Type B pancreatic cell (in vitro differentiated cells): Measurements from ENCODE around the gene RABGAP1L. TPM values are rescaled to one million over a fixed set of nuclear protein-coding genes. Genes with fewer than 3 reads are reported as not detected.
A peak's percentile ranks its signal among the peaks of the same experiment; 100 is the strongest.
"Not testable (repeated sequence)": the region's sequence is repeated elsewhere in the genome, so short reads cannot be mapped to it uniquely, and the experiment has no call there.

Experiments
- DNase-seq: peaks from one replicate; pipeline ENCODE4 v3.0.0; 2021; ENCODE audit warnings: mixed read lengths; ENCODE audit not compliant: unreplicated experiment; ENCODE audit errors: extremely low spot score
- H3K27ac Mint-ChIP-seq: 2 replicates; pipeline ENCODE4 v1.8.0; 2021; ENCODE audit warnings: mild to moderate bottlenecking, mixed read lengths
- H3K27me3 Mint-ChIP-seq: 2 replicates; pipeline ENCODE4 v1.8.0; 2021; ENCODE audit warnings: mixed read lengths
- H3K36me3 Mint-ChIP-seq: 2 replicates; pipeline ENCODE4 v1.8.0; 2021; ENCODE audit warnings: mixed read lengths
- H3K4me1 Mint-ChIP-seq: one replicate; pipeline ENCODE4 v1.8.0; 2021; ENCODE audit warnings: mixed read lengths; ENCODE audit not compliant: unreplicated experiment
- H3K4me3 Mint-ChIP-seq: 2 replicates; pipeline ENCODE4 v1.8.0; 2021; ENCODE audit warnings: mild to moderate bottlenecking, mixed read lengths
- H3K9me3 Mint-ChIP-seq: 2 replicates; pipeline ENCODE4 v1.8.0; 2021; ENCODE audit warnings: mixed read lengths
- CTCF ChIP-seq: fragments of 200-600 bp; sonication (generic); conservative IDR thresholded peaks from 2 replicates; pipeline ENCODE4 v1.5.0; 2021; ENCODE audit warnings: antibody characterized with exemption, mild to moderate bottlenecking
- total RNA-seq: library from RNA; stranded (reverse); gene quantifications from 2 replicates; pipeline ENCODE4 v1.2.1, GENCODE V29; 2021; ENCODE audit warnings: low replicate concordance

The RABGAP1L gene
- total RNA-seq, 1 donor from 2014 or later = 35.6 TPM

- no peaks in the 10 kb centered on the region for H3K9me3 Mint-ChIP-seq
- H3K4me3 Mint-ChIP-seq = peak overlapping the region; percentile 44
- DNase-seq = no peak
- H3K4me1 Mint-ChIP-seq = no peaks in the 10 kb centered on the region
- no peak for TF ChIP-seq CTCF
- peak overlapping the region; percentile 59 for H3K27ac Mint-ChIP-seq
- peaks cover 6% of the 10 kb centered on the region for H3K36me3 Mint-ChIP-seq
- no peaks in the 10 kb centered on the region for H3K27me3 Mint-ChIP-seq
Observed at GRCh38 chr1:174239541-174239940, 80.2 kb downstream of the RABGAP1L start.

GRCh38 chr1:174242856-174243255 lies 83.5 kb downstream of the RABGAP1L start:
- TF ChIP-seq CTCF = no peak
- H3K27me3 Mint-ChIP-seq = no peaks in the 10 kb centered on the region
- DNase-seq = no peak
- H3K9me3 Mint-ChIP-seq = no peaks in the 10 kb centered on the region
- peaks cover 10% of the 10 kb centered on the region for H3K36me3 Mint-ChIP-seq
- H3K4me3 Mint-ChIP-seq = no peak overlapping the region
- no peaks in the 10 kb centered on the region for H3K4me1 Mint-ChIP-seq
- no peak overlapping the region for H3K27ac Mint-ChIP-seq

- H3K4me3 Mint-ChIP-seq = no peak overlapping the region
- no peaks in the 10 kb centered on the region for H3K9me3 Mint-ChIP-seq
- DNase-seq = no peak
- no peaks in the 10 kb centered on the region for H3K4me1 Mint-ChIP-seq
- peaks cover 10% of the 10 kb centered on the region for H3K36me3 Mint-ChIP-seq
- H3K27me3 Mint-ChIP-seq = no peaks in the 10 kb centered on the region
- no peak overlapping the region for H3K27ac Mint-ChIP-seq
- no peak for TF ChIP-seq CTCF
Observed at GRCh38 chr1:174243451-174244000, 84.2 kb downstream of the RABGAP1L start.

GRCh38 chr1:174244017-174244416 lies 84.7 kb downstream of the RABGAP1L start:
- Mint-ChIP-seq H3K9me3 (no peaks in the 10 kb centered on the region), H3K36me3 (peaks cover 10% of the 10 kb centered on the region), H3K4me3 (no peak overlapping the region), H3K27me3 (no peaks in the 10 kb centered on the region), H3K27ac (no peak overlapping the region), H3K4me1 (no peaks in the 10 kb centered on the region)
- DNase-seq = no peak
- no peak for TF ChIP-seq CTCF

GRCh38 chr1:174247472-174247871 lies 88.2 kb downstream of the RABGAP1L start:
- no peaks in the 10 kb centered on the region for H3K4me1 Mint-ChIP-seq
- H3K36me3 Mint-ChIP-seq = peaks cover 5% of the 10 kb centered on the region
- TF ChIP-seq CTCF = no peak
- H3K9me3 Mint-ChIP-seq = no peaks in the 10 kb centered on the region
- DNase-seq = no peak
- no peak overlapping the region for H3K27ac Mint-ChIP-seq
- H3K27me3 Mint-ChIP-seq = no peaks in the 10 kb centered on the region
- H3K4me3 Mint-ChIP-seq = no peak overlapping the region

- Mint-ChIP-seq H3K4me1 (no peaks in the 10 kb centered on the region), H3K27me3 (no peaks in the 10 kb centered on the region)
Observed at GRCh38 chr1:174248041-174248440, 88.7 kb downstream of the RABGAP1L start.

GRCh38 chr1:174256386-174256785 lies 97.1 kb downstream of the RABGAP1L start:
- H3K27ac Mint-ChIP-seq, H3K9me3 Mint-ChIP-seq, H3K4me3 Mint-ChIP-seq, DNase-seq, H3K4me1 Mint-ChIP-seq, H3K27me3 Mint-ChIP-seq: not testable (repeated sequence)
- peaks cover 12% of the 10 kb centered on the region for H3K36me3 Mint-ChIP-seq

More at GRCh38 chr1:174248041-174248440, 88.7 kb downstream of the RABGAP1L start:
- no peak for DNase-seq
- Mint-ChIP-seq H3K27ac (no peak overlapping the region), H3K36me3 (peaks cover 5% of the 10 kb centered on the region), H3K4me3 (no peak overlapping the region), H3K9me3 (no peaks in the 10 kb centered on the region)
- TF ChIP-seq CTCF = no peak
